Left forelimb (tissue), 1 donor: ENCODE data around the gene ZNF816.
"Not testable (repeated sequence)": the region's sequence is repeated elsewhere in the genome, so short reads cannot be mapped to it uniquely, and the experiment has no call there.

ENCODE experiments used
- DNase-seq: peaks from one replicate; pipeline ENCODE4 v3.0.0-alpha.2; 2018; ENCODE audit warnings: low spot score

Gene ZNF816

DNA sequence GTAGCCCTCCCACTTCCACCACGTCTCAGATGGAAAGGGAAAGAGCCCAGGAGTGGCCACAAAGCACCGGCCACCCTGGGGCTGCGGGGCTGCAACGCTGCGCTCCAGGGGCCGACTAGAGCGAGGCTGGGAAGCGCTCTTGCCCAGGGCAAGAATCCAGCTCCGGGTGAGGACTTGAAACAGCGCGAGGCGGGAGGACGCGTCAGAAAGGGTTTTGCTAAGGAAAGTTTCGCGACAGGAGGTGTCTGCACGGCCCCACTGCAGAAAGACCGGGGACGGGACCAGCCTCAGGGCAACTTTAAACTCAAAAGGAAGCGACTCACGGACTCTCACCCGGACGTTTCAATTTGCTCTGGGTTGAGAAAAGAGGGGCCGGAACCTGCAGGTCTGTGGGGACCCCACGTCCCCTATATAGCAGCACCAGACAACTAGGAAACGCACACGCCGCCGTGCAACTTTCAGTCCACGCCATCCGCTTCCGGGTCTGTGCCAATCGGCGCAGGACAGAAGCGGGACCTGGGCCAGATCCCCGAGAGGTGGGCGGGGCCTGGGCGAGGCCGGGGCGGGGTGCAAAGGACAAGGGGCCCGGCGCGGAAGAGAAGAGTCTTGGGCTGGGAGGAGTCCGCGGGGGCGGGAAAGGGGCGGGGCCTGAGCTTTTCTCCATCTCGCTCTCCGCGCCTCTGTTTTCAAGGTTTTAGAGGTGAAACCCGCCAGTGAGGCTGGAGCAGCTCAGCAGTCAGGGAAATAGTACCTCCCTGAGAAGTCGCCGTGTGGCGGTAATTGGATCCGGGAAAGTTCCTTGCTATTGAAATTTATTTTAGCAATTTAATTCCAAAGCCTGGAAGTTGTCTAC is at the start of gene ZNF816:
TSS of gene ZNF816 (minus strand) at position 488 of the 853 bp plus-strand sequence. CDS start 6,792 bp downstream, outside the sequence.
- DNase-seq = peak; percentile 99

- DNase-seq = no peak
These were observed 49.3 kb upstream of the ZNF816 start for GRCh38 chr19:53012006-53012405.

- no peak for DNase-seq
These were observed 47.8 kb upstream of the ZNF816 start for GRCh38 chr19:53010494-53010893.

GRCh38 chr19:53008061-53008778 is 45.5 kb upstream of the ZNF816 start:
- no peak for DNase-seq

GRCh38 chr19:53007606-53008005 is 44.9 kb upstream of the ZNF816 start:
- no peak for DNase-seq

GRCh38 chr19:53007200-53007599 is 44.5 kb upstream of the ZNF816 start:
- no peak for DNase-seq

DNA sequence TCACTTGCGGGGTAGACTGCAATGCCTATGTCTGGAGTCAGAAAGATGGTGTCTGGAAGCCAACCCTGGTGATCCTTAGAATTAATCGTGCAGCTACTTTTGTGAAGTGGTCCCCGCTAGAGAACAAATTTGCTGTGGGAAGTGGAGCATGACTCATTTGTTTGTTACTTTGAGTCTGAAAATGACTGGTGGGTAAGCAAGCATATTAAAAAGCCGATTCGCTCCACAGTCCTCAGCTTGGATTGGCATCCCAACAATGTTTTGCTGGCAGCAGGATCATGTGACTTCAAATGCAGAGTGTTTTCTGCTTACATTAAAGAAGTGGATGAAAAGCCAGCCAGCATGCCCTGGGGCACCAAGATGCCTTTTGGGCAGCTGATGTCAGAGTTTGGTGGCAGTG is 41.6 kb upstream of the ZNF816 start:
- no peak for DNase-seq

DNA sequence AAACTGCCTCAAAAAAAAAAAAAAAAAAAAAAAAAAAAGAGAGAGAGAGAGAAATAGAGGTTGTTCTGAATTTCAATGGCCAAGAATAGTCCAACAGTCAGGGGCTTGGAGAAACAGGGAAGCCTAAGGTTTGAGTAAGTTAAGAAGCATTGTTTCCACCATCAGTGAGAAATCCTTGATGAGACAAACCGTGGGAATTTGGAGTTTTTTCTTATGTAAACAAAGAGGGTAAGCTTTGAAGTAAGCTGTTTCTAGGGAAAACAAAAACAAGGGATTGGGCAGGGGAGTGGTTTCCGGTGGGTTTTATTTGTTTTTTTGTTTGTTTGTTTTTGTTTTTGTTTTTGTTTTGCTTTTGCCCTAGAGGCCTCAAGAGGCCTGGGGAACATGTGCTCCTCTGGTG is 39.8 kb upstream of the ZNF816 start:
- DNase-seq = no peak

DNA sequence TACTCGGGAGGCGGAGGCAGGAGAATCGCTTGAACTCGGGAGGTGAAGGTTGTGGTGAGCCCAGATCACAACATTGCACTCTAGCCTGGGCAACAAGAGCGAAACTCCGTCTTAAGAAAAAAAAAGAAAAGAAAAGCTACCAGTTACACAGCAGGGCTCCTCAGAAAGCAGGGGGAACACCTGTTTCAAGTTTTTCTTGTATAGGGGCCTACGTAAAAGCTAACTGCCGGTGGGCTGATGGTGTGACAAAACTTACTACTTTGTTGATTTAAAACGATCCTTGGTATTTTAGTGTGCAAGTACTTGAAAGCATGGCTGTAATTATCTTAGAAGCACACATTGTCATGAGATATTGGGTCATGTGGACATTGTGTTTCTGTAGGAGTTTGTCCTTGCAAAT is 35.3 kb upstream of the ZNF816 start:
- no peak for DNase-seq

GRCh38 chr19:52995711-52996110 is 33.0 kb upstream of the ZNF816 start:
- no peak for DNase-seq

- DNase-seq = peak; percentile 79
These were observed 30.9 kb upstream of the ZNF816 start for GRCh38 chr19:52993342-52994178.

DNA sequence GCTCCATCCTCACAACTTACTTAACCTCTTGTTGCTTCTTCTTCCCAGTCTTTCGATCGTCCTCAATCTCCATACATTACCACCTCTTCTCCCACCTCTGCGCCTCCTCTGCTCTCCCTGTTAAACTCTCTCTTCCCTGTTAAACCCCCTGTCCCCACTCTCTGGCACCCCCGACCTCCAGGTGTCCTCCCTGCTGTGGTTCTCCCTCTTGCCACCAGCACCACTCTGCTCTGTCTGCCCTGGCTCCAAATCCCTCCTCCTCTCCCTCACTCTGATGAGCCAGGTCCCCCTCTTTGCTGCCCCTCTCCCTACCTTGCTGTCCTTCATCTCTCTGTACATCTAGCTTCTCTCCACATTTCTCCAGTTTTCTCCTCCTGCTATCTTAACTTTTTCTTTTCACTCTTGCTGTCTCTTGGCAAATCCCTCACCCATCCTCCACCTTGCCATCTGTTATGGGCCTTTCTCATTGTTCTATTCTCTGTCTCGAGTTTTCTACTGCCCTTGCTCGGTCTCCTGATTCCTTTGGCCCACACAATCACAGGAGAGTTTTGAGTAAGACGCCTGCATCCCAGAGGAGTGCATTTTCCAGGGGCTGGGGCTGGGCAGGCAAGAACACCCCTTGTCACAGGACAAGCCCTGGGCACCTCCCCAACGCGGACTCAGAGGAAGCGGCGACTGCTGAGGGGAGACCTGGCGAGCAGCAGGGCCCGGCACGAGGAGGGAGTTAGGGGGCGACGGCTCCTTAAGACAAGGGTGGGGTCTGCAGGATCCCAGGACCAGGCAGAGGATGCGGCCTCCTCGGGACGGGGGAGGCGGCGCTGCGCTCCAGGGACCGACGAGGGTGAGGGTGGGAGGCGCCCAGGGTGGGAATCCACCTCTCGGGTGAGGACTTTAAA is 29.7 kb upstream of the ZNF816 start:
- DNase-seq = no peak

DNA sequence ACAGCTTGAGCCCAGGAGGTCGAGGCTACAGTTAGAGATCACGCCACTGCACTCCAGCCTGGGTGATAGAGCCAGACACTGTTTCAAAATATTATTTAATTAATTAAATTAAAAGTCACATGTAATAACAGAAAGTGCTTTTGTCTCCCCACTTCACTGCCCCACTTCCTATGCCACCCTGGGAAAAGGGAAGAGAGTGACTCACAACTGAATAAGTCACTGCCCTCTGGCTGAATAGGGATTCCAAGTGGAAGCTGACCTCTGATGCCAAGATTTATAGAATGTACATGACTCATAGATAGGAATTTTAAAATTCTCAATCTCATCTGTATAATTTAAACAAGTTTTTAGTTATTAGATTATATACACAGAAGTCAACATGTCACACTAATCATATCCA is 28.8 kb upstream of the ZNF816 start:
- DNase-seq = no peak

DNA sequence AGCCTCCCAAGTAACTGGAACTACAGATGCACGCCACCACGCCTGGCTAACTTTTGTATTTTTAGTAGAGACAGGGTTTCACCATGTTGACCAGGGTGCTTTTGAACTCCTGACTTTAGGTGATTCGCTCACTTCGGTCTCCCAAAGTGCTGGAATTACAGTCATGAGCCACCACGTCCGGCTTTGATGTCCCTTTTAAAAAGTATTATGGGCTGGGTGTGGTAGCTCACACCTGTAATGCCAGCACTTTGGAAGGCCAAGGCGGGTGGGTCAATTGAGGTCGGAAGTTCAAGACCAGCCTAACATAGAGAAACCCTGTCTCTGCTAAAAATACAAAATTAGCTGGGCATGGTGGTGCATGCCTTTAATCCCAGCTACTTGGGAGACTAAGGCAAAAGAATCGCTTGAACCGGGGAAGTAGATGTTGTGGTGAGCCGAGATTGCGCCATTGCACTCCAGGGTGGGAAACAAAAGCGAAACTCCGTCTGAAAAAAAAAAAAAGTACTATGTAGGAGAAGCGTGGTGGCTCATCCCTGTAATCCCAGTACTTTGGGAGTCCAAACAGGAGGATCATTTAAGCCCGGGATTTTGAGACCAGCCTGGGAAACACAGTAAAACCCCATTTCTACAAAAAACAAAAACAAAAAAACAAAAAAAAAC is 28.2 kb upstream of the ZNF816 start:
- DNase-seq = no peak

- no peak for DNase-seq
These were observed 25.8 kb upstream of the ZNF816 start for GRCh38 chr19:52988506-52988905.

DNA sequence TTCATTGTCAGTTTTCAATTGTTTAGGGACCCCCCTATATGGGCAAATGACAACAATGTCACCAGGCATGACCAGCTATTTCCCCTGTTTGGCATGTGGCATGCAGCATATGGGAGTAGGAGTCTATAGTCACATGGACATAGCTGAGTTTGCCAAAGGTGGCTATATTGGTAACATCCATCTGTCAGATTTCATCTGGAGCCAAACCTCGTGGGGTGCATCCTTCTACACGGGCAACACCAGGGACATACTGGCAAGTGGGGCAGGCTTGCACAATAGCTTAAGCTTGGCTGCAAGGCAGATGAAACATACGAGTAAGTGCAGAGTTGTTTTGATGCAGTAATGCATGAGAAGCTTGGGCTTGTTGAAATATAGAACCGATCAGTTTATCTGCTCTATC is 24.5 kb upstream of the ZNF816 start:
- no peak for DNase-seq

DNA sequence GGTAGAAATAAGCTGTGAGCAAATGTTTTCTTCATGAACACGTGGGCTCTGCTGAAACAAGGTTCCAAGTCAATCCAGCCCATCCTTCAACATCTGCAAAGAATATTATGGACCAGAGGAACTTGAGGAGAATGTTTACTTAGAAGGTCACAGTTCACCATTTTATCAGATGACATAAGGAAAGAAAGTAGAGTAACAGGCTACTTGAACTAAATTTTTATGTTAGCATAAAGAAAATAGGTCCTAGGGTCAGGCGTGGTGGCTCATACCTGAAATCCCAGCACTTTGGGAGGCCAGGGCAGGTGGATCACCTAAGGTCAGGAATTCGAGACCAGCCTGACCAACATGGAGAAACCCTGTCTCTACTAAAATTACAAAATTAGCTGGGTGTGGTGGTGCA is 20.5 kb upstream of the ZNF816 start:
- DNase-seq = not testable (repeated sequence)

DNA sequence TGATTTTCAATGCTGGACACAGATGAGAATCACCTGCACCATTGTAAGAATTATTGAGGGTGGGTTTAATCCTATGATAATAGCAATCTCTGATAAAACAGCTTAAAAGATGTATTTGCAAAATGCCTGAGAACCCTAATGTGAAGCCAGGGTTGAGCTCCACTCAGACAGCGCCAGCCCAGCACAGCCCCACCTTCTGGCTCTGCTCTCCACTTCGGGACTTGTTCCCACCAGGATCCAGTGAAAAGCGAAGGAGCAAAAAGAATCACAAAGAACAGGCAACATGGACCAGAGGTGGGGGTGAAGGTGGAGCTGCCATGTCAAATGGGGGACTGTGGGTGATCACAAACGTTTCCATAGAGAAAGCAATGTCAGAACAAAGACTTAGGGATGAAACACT is 18.6 kb upstream of the ZNF816 start:
- DNase-seq = no peak

- DNase-seq = no peak
These were observed 5.1 kb upstream of the ZNF816 start for GRCh38 chr19:52967772-52968171.

- DNase-seq = no peak
These were observed 552 bp upstream of the ZNF816 start for GRCh38 chr19:52963247-52963618.

- DNase-seq = no peak
These were observed 700 bp downstream of the ZNF816 start for GRCh38 chr19:52961981-52962380.
